Bronchial epithelial cell (primary cell): Measurements from ENCODE around the gene DUOX2. TPM values are rescaled to one million over a fixed set of nuclear protein-coding genes. Genes with fewer than 3 reads are reported as not detected.

Experiments
- DNase-seq: peaks from one replicate; pipeline ENCODE4 v3.0.0-alpha.2; 2010; ENCODE audit warnings: low read depth
- FAIRE-seq: peaks from 2 replicates; lab custom pipeline; 2011; peaks lifted over from hg19 to GRCh38; lab: Jason Lieb, UNC
- H3K27me3 ChIP-seq: 2 replicates; pipeline ENCODE4 v1.5.1; 2011; ENCODE audit warnings: low read length; ENCODE audit not compliant: control insufficient read depth, insufficient read depth
- H3K36me3 ChIP-seq: 2 replicates; pipeline ENCODE4 v1.5.1; 2011; ENCODE audit warnings: low read length; ENCODE audit not compliant: control insufficient read depth, insufficient read depth
- H3K4me3 ChIP-seq: 2 replicates; pipeline ENCODE4 v1.5.1; 2011; ENCODE audit warnings: mild to moderate bottlenecking, low read depth, low read length, control low read depth
- total RNA-seq: library from RNA; depleted of rRNA; stranded (reverse); fragments of >200 nt; gene quantifications from 2 replicates; pipeline ENCODE4 v1.2.1, GENCODE V29; 2014
- TF ChIP-seq, protein P1 (sequence below): IDR thresholded peaks from 2 replicates; pipeline ENCODE4 v1.5.1; 2011; ENCODE audit warnings: mild to moderate bottlenecking, moderate library complexity, low read length, control low read depth, inconsistent platforms; ENCODE audit not compliant: insufficient read depth, severe bottlenecking

Gene DUOX2
- total RNA-seq, 1 donor from 2014 or later, result 1.1 TPM

DNA sequence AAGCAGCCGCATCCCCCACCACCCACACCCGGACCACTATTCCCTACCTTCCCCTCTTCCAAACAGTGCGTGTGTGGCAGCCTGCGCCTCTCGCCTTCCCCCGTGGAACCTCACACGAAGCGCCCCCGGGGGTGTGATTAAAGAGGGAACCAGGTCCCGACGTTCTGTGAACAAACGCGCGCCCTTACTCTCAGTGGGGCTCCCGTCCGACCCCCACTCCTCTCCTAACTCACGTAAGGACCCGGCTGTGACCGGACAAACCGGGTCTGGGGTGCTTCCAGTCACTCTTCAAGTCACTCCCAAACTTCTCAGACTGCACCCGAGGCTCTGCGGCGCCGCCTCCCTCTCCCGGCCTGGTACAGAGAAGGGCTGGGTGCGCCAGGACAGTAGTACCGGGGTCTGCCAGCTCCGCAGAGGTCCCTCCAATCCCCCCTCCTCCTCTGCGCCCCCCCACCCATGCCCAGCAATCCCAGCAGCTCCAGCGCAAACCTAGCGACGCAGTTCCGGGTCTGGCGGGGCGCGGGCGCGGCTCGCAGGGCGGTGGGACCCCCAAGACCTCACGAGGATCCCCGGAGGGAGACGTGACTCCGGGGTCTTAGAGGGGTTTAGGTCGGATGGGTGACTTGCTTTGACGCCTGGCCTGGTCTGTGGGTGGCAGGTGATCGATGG, 15.1 kb upstream of the DUOX2 start:
- peak overlapping the region; percentile 65 for H3K4me3 ChIP-seq
- H3K36me3 ChIP-seq, result peaks cover 2% of the 10 kb centered on the region
- FAIRE-seq (no peak), DNase-seq (no peak)
- no peaks in the 10 kb centered on the region for H3K27me3 ChIP-seq
- TF ChIP-seq, protein P1, sequence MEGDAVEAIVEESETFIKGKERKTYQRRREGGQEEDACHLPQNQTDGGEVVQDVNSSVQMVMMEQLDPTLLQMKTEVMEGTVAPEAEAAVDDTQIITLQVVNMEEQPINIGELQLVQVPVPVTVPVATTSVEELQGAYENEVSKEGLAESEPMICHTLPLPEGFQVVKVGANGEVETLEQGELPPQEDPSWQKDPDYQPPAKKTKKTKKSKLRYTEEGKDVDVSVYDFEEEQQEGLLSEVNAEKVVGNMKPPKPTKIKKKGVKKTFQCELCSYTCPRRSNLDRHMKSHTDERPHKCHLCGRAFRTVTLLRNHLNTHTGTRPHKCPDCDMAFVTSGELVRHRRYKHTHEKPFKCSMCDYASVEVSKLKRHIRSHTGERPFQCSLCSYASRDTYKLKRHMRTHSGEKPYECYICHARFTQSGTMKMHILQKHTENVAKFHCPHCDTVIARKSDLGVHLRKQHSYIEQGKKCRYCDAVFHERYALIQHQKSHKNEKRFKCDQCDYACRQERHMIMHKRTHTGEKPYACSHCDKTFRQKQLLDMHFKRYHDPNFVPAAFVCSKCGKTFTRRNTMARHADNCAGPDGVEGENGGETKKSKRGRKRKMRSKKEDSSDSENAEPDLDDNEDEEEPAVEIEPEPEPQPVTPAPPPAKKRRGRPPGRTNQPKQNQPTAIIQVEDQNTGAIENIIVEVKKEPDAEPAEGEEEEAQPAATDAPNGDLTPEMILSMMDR, result no peak

DNA sequence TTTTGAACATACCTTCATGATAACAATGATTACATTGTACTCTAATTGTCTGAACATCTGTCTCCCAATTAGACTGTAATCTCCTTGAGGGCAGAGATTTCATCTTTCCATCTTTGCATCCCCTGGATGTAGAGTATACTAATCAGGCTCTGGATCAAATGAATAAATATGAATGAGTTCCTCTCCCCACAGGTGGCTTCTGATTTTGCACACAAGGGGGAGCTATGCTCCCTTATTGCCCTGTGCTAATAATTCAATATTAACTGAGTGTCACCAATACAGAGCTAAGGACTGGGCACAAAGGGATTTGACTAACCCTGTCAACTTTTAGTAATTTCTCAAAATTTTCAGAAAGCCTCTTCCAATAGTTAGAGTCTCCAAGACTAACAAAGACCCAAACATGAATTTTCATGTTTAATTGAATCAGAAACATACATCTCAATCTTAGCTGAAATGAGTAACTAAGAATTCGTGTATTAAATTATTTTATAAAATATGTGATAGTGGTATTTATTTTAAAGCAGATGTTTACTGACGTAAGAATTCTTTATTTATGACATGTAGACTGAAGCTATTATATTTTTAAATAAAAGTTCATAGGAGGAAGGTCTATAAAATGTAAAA, 12.7 kb upstream of the DUOX2 start:
- H3K36me3 ChIP-seq, result no peaks in the 10 kb centered on the region
- peak; percentile 55 for DNase-seq
- no peak for FAIRE-seq
- no peak overlapping the region for H3K4me3 ChIP-seq
- H3K27me3 ChIP-seq, result no peaks in the 10 kb centered on the region
- TF ChIP-seq, protein P1, result peak; percentile 68

DNA sequence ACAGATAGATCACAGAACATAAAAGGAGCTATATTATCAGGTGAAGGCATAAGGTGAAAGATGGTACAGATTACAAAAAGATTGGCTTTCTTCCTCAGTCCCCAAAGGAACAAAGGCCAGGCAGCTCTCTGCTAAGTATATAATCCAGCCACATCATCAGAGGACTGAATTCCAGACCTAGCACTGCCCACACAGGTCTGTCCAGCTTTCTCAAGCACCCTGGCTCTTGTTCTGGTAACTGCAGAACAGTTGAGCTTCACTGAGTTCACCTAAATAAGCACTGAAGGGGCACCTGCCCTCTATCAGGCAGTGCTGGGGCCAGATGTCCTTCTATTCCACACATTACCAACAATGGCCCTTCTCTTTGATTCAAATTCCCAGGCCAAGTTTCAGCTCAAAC, 9.4 kb upstream of the DUOX2 start:
- no peak overlapping the region for H3K4me3 ChIP-seq
- FAIRE-seq, result no peak
- H3K27me3 ChIP-seq, result no peaks in the 10 kb centered on the region
- DNase-seq, result no peak
- TF ChIP-seq, protein P1, result no peak
- H3K36me3 ChIP-seq, result peaks cover 6% of the 10 kb centered on the region

DNA sequence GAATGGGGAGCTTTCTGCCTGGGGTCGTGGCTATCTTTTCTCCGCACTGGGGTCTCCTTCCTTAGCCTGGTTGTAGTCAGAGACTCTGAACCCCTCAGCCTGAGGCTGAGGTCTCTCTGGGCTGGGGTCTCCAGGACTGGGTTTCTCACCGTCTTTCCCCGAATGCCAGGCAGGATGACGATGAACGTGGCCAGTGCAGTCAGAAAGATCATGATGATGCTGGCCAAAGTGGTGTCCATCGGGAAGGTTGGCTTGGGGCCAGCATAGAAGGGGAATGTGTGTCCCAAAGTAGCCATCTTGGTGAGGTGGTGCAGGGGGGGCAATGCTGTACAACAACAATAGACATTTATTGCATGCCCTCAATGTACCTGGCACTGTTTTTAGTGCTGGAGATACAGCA, 8.7 kb upstream of the DUOX2 start:
- H3K27me3 ChIP-seq, result no peaks in the 10 kb centered on the region

DNA sequence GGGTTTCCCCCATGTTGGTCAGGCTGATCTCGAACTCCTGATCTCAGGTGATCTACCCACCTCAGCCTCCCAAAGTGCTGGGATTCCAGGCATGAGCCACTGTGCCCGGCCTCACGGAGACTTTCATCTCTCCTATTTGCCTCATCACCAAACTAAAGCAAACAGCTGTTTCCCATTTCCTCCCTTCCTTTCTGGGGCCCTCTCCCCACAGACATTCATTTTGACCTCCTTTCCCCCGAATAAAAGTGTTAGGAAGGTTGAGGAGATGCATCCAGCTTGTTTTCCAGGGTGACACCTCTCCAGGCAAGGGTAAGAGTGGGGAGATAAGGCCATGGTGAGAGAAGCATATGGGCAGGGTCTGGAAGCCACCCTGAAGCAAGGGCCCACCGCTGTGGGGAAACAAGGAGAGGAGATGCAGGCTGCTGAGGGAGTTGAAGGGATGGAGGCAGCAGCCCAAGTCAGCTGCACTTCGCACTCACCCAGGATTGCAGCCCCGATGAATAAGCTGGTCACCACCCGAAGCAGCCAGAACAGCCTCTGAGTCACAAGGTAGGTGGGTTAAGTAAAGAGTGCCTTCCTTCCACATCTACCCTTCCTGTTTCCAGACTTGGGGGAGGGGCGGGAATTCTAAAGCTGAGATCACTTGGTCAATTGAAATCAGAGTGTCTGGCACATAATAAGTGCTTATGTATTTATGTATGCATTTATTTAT, 7.9 kb upstream of the DUOX2 start:
- DNase-seq (peak; percentile 93), FAIRE-seq (no peak)
- Histone ChIP-seq H3K27me3 (peaks cover under 1% of the 10 kb centered on the region), H3K4me3 (no peak overlapping the region), H3K36me3 (peaks cover 6% of the 10 kb centered on the region)
- TF ChIP-seq, protein P1, result no peak

More for the DNA sequence above, 8.7 kb upstream of the DUOX2 start:
- TF ChIP-seq, protein P1, result no peak
- DNase-seq (no peak), FAIRE-seq (peak; percentile 7)
- Histone ChIP-seq H3K4me3 (no peak overlapping the region), H3K36me3 (peaks cover 6% of the 10 kb centered on the region)
